HUES48 (cell line): ENCODE data around the gene KLK6.

Source experiments
- H3K27ac ChIP-seq: one replicate; pipeline ENCODE4 v1.7.0; 2013; ENCODE audit warnings: low read depth, low read length, inconsistent platforms
- H3K27me3 ChIP-seq: 2 replicates; pipeline ENCODE4 v1.6.1; 2013; ENCODE audit warnings: mild to moderate bottlenecking, low read length; ENCODE audit not compliant: control insufficient read depth, insufficient read depth
- H3K36me3 ChIP-seq: 2 replicates; pipeline ENCODE4 v1.6.1; 2013; ENCODE audit warnings: low read length; ENCODE audit not compliant: control insufficient read depth, insufficient read depth
- H3K4me1 ChIP-seq: 2 replicates; pipeline ENCODE4 v1.6.1; 2013; ENCODE audit warnings: mild to moderate bottlenecking, low read length; ENCODE audit not compliant: control insufficient read depth, insufficient read depth
- H3K4me3 ChIP-seq: 2 replicates; pipeline ENCODE4 v1.5.1; 2013; ENCODE audit warnings: mild to moderate bottlenecking, low read depth, low read length
- H3K9ac ChIP-seq: 2 replicates; pipeline ENCODE4 v1.6.1; 2013; ENCODE audit warnings: mild to moderate bottlenecking, low read depth, low read length, moderate library complexity
- H3K9me3 ChIP-seq: 2 replicates; pipeline ENCODE4 v1.6.1; 2013; ENCODE audit warnings: low read length; ENCODE audit not compliant: control insufficient read depth, insufficient read depth

The KLK6 gene

GRCh38 chr19:50909240-50910070, 59.9 kb downstream of the KLK6 start:
- H3K9ac ChIP-seq: no peak overlapping the region
- peaks cover 3% of the 10 kb centered on the region; the same call in 1 of the 2 replicates for H3K4me1 ChIP-seq
- no peaks in the 10 kb centered on the region for H3K36me3 ChIP-seq
- peaks cover 54% of the 10 kb centered on the region for H3K27me3 ChIP-seq
- no peaks in the 10 kb centered on the region for H3K9me3 ChIP-seq
- peak overlapping the region; percentile 75 for H3K4me3 ChIP-seq
- no peak overlapping the region for H3K27ac ChIP-seq
